DOHH2 (cell line): ENCODE results near the gene CADPS2.

Source experiments
- CTCF ChIP-seq: fragments of 200-600 bp; sonication (generic); IDR thresholded peaks from one replicate; pipeline ENCODE4 v1.5.1; 2014; ENCODE audit warnings: antibody characterized with exemption, mild to moderate bottlenecking, low read depth, low read length; ENCODE audit not compliant: poor library complexity, severe bottlenecking
- EZH2phosphoT487 ChIP-seq: fragments of 200-600 bp; sonication (generic); IDR thresholded peaks from 2 replicates; pipeline ENCODE4 v1.6.1; 2017; ENCODE audit warnings: borderline replicate concordance, mild to moderate bottlenecking, antibody characterized with exemption, low read length, moderate library complexity, mixed read lengths

DNA sequence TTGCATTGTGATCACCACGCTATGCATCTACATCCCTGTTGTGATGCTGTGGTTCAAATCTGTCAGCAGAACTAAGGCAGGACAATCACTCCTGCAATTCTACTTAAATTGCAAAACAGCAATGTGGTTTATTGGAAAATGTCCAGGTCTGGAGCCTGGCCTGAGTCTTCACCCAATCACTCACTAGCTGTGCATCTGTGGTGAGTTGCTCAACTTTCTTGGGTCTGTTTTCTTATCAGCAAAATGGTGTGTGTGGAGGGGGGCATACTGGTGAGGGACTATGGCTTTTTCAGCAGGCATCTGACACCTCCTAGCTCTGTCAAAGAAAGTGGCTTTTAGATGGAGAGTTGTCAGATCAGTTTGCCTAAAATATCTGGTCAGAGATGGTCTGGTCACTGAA is 473.4 kb downstream of the CADPS2 start:
- no peak for TF ChIP-seq EZH2phosphoT487
- no peak for TF ChIP-seq CTCF
